H1 (cell line): ENCODE results near the gene TMEM9B. TPM values are rescaled to one million over a fixed set of nuclear protein-coding genes. Genes with fewer than 3 reads are reported as not detected.

Experiments used
- CTCF ChIA-PET: fragments of 300-600 bp; sonication (Branson Sonifier 250); formaldehyde crosslinking; loops from one replicate; lab custom pipeline; 2021; ENCODE audit not compliant: partially characterized antibody; lab: Charles Lee
- POLR2A ChIA-PET: fragments of 300-600 bp; sonication (Branson Sonifier 250); formaldehyde crosslinking; loops from one replicate; lab custom pipeline; 2021; ENCODE audit warnings: inconsistent platforms; ENCODE audit not compliant: partially characterized antibody; lab: Charles Lee
- DNase-seq, 2 experiments: peaks; one replicate each; pipeline versions ENCODE4 v3.0.0 to v3.0.0-alpha.2; 2010 to 2022; ENCODE audit warnings: low spot score in 2 of 2, low read depth in 1 of 2, mixed read lengths in 1 of 2
- FAIRE-seq: peaks from 2 replicates; lab custom pipeline; 2011; peaks lifted over from hg19 to GRCh38; lab: Jason Lieb, UNC
- H2AFZ ChIP-seq: 2 replicates; pipeline ENCODE4 v1.8.1; 2012; ENCODE audit warnings: low read length, inconsistent platforms
- H2AK5ac ChIP-seq: 2 replicates; pipeline ENCODE4 v1.6.1; 2013; ENCODE audit warnings: low read depth, low read length
- H2BK120ac ChIP-seq: replicated peaks from 2 replicates; pipeline ENCODE3; 2013; ENCODE audit warnings: low read depth, low read length, inconsistent platforms
- H2BK12ac ChIP-seq: 2 replicates; pipeline ENCODE4 v1.6.1; 2013; ENCODE audit warnings: low read depth, low read length
- H2BK15ac ChIP-seq: 2 replicates; pipeline ENCODE4 v1.6.1; 2013; ENCODE audit warnings: low read length
- H2BK20ac ChIP-seq: 2 replicates; pipeline ENCODE4 v1.6.1; 2013; ENCODE audit warnings: low read length
- H2BK5ac ChIP-seq: 2 replicates; pipeline ENCODE4 v1.6.1; 2013; ENCODE audit warnings: low read depth, low read length
- H3K14ac ChIP-seq: 2 replicates; pipeline ENCODE4 v1.6.1; 2013; ENCODE audit warnings: inconsistent platforms; ENCODE audit not compliant: insufficient read length
- H3K18ac ChIP-seq: 2 replicates; pipeline ENCODE4 v1.6.1; 2013; ENCODE audit warnings: low read length; ENCODE audit errors: extremely low read depth
- H3K23ac ChIP-seq: 2 replicates; pipeline ENCODE4 v1.6.1; 2013; ENCODE audit warnings: inconsistent platforms; ENCODE audit not compliant: insufficient read length
- H3K23me2 ChIP-seq: 2 replicates; pipeline ENCODE4 v1.6.1; 2013; ENCODE audit warnings: low read depth, low read length
- H3K27ac ChIP-seq: 2 replicates; pipeline ENCODE4 v1.6.1; 2011; ENCODE audit warnings: low read depth, low read length, inconsistent platforms
- H3K27me3 ChIP-seq, 4 experiments: replicated peaks in 1 of 4; 1 replicate in 1 of 4; 2 replicates in 3 of 4; pipeline versions ENCODE4 v1.6.1 to v1.8.1; 2011 to 2013; ENCODE audit warnings: low read length in 3 of 4, mild to moderate bottlenecking in 3 of 4, inconsistent platforms in 2 of 4, mixed read lengths in 2 of 4, moderate library complexity in 1 of 4; ENCODE audit not compliant: control insufficient read depth in 3 of 4, insufficient read depth in 3 of 4; ENCODE audit errors: extremely low read depth in 1 of 4
- H3K36me3 ChIP-seq, 4 experiments: 2 replicates each; pipeline versions ENCODE4 v1.6.1 to v1.8.1; 2011 to 2013; ENCODE audit warnings: mild to moderate bottlenecking in 4 of 4, low read length in 3 of 4, moderate library complexity in 2 of 4, control low read depth in 1 of 4, inconsistent platforms in 1 of 4; ENCODE audit not compliant: insufficient read depth in 4 of 4, control insufficient read depth in 2 of 4
- H3K4ac ChIP-seq: replicated peaks from 2 replicates; pipeline ENCODE3; 2013; ENCODE audit warnings: low read length, low read depth, mixed read lengths, inconsistent platforms; ENCODE audit not compliant: insufficient read length
- H3K4me1 ChIP-seq, 4 experiments: replicated peaks in 1 of 4; 1 replicate in 1 of 4; 2 replicates in 3 of 4; pipeline versions ENCODE4 v1.6.1 to v1.8.1; 2011 to 2013; ENCODE audit warnings: low read length in 3 of 4, inconsistent platforms in 2 of 4, mixed read lengths in 1 of 4; ENCODE audit not compliant: insufficient read depth in 4 of 4, control insufficient read depth in 3 of 4
- H3K4me2 ChIP-seq, 2 experiments: 2 replicates each; pipeline versions ENCODE4 v1.6.1 to v1.8.1; 2011 to 2013; ENCODE audit warnings: low read depth in 2 of 2, low read length in 2 of 2, control low read depth in 1 of 2, inconsistent platforms in 1 of 2, mild to moderate bottlenecking in 1 of 2; ENCODE audit not compliant: insufficient read depth in 1 of 2
- H3K4me3 ChIP-seq, 4 experiments: fragments of 200-600, 300-600 bp in 1 of 4; sonication (generic), shearing (Covaris generic), sonication (Bioruptor Twin) in 1 of 4; 2 replicates each; pipeline versions ENCODE4 v1.5.1 to v1.8.1; 2011 to 2016; ENCODE audit warnings: low read length in 4 of 4, low read depth in 3 of 4, control low read depth in 2 of 4, inconsistent platforms in 2 of 4, mild to moderate bottlenecking in 2 of 4, mixed read lengths in 1 of 4, moderate library complexity in 1 of 4; ENCODE audit not compliant: insufficient read depth in 2 of 4; ENCODE audit errors: extremely low read depth in 1 of 4
- H3K56ac ChIP-seq: replicated peaks from 2 replicates; pipeline ENCODE3; 2013; ENCODE audit warnings: low read depth, mild to moderate bottlenecking, mixed read lengths, low read length, inconsistent platforms; ENCODE audit not compliant: insufficient read length
- H3K79me1 ChIP-seq: 2 replicates; pipeline ENCODE4 v1.6.1; 2013; ENCODE audit warnings: low read depth, low read length, control low read depth
- H3K79me2 ChIP-seq, 2 experiments: 2 replicates each; pipeline versions ENCODE4 v1.6.1 to v1.8.1; 2012 to 2013; ENCODE audit warnings: low read length in 2 of 2, mild to moderate bottlenecking in 2 of 2, inconsistent platforms in 1 of 2; ENCODE audit not compliant: insufficient read depth in 2 of 2, control insufficient read depth in 1 of 2
- H3K9ac ChIP-seq, 4 experiments: replicated peaks in 1 of 4; 1 replicate in 1 of 4; 2 replicates in 3 of 4; pipeline versions ENCODE4 v1.6.1 to v1.8.1; 2011 to 2013; ENCODE audit warnings: low read depth in 3 of 4, low read length in 3 of 4, control low read depth in 2 of 4, mild to moderate bottlenecking in 2 of 4, moderate library complexity in 2 of 4, inconsistent platforms in 1 of 4; ENCODE audit errors: extremely low read depth in 1 of 4
- H3K9me3 ChIP-seq, 2 experiments: 2 replicates each; pipeline versions ENCODE4 v1.6.1 to v1.8.1; 2012 to 2013; ENCODE audit warnings: mild to moderate bottlenecking in 2 of 2, moderate library complexity in 2 of 2, control low read depth in 1 of 2, inconsistent platforms in 1 of 2, low read depth in 1 of 2, low read length in 1 of 2, mixed read lengths in 1 of 2; ENCODE audit not compliant: insufficient read depth in 2 of 2
- H4K20me1 ChIP-seq, 2 experiments: replicated peaks in 1 of 2; 2 replicates each; pipeline versions ENCODE3 to v1.8.1; 2011 to 2013; ENCODE audit warnings: inconsistent platforms in 2 of 2, low read length in 2 of 2, mild to moderate bottlenecking in 1 of 2; ENCODE audit not compliant: insufficient read depth in 2 of 2, control insufficient read depth in 1 of 2
- H4K5ac ChIP-seq: 2 replicates; pipeline ENCODE4 v1.6.1; 2013; ENCODE audit warnings: low read length, low read depth, mixed read lengths, inconsistent platforms; ENCODE audit not compliant: insufficient read length
- H4K8ac ChIP-seq: 2 replicates; pipeline ENCODE4 v1.8.0; 2013; ENCODE audit warnings: mild to moderate bottlenecking, moderate library complexity, low read length, inconsistent platforms; ENCODE audit not compliant: insufficient read depth; ENCODE audit errors: extremely low read depth
- H4K91ac ChIP-seq: replicated peaks from 2 replicates; pipeline ENCODE3; 2013; ENCODE audit warnings: low read length, mixed read lengths, inconsistent platforms; ENCODE audit not compliant: insufficient read length
- JUN ChIP-seq: IDR thresholded peaks from 2 replicates; pipeline ENCODE4 v1.6.1; 2011; ENCODE audit warnings: low read depth, mild to moderate bottlenecking, improper control_type of control experiment, low read length
- SP2 ChIP-seq: IDR thresholded peaks from 2 replicates; pipeline ENCODE4 v1.6.1; 2012; ENCODE audit warnings: mild to moderate bottlenecking, low read length, inconsistent platforms
- SP4 ChIP-seq: IDR thresholded peaks from 2 replicates; pipeline ENCODE4 v1.6.1; 2012; ENCODE audit warnings: low read length, inconsistent platforms
- WGBS, 2 experiments: shearing (Covaris generic) in 1 of 2; methylation state at CpG; one replicate each; pipeline versions ENCODE4 v1.1.6 to v1.1.7; 2013 to 2015; ENCODE audit warnings: low lambda C conversion rate in 2 of 2, mixed read lengths in 2 of 2, inconsistent platforms in 1 of 2, low coverage in 1 of 2, missing lambda C conversion rate in 1 of 2; ENCODE audit not compliant: insufficient replicate concordance in 2 of 2, insufficient coverage in 1 of 2, insufficient read length in 1 of 2; ENCODE audit errors: extremely low coverage in 1 of 2, missing lambda C conversion rate in 1 of 2; 5-methylcytosine and 5-hydroxymethylcytosine counted together
- polyA plus RNA-seq, 7 experiments: library from polyadenylated mRNA; depleted of rRNA in 3 of 7; stranded (reverse) in 5 of 7; unstranded in 2 of 7; fragments of >200 nt in 5 of 7; fragments of 200-250 nt in 2 of 7; gene quantifications; 1 replicate in 5 of 7; 2 replicates in 1 of 7; 4 replicates in 1 of 7; pipeline versions ENCODE4 v1.2.1 to v1.2.3, GENCODE V29; 2011 to 2013; ENCODE audit warnings: missing spikeins in 2 of 7, mixed read lengths in 2 of 7
- total RNA-seq: library from RNA; stranded (reverse); fragmentation: NEBNext Ultra II Directional; extraction: Animal tissue kit (Norgen Biotek cat#: 25700); gene quantifications from 2 replicates; pipeline ENCODE4 v1.2.1, GENCODE V29; 2021

Gene TMEM9B
- total and polyA plus RNA-seq, 2 of the 8 experiments (the other 6 are each of a cell fraction or from before 2014, with no cell fraction given), result 8.3 to 9.4 TPM

DNA sequence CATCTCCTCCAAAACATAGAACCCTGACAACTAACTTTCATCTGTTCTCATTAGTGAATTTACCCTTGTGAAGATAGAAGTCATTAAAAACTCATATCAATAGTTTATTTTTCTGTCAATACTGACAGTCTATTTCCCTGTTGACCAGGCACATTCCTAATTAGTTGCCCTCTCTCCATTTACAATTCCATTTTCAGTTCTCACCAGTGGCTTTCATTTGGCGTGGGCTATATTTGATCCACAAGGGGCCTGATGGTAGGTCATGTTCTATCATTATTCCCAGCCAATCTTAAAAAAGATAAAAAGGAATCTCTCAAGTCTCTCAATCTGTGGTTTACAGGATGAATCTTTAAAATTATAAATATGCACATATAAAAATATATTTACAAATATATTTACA, 57.1 kb downstream of the TMEM9B start:
- no peak overlapping the region for H4K8ac ChIP-seq
- no peak overlapping the region for H3K56ac ChIP-seq
- no peak overlapping the region for H2BK20ac ChIP-seq
- TF ChIP-seq SP4 (no peak), SP2 (no peak), JUN (no peak)
- H3K9ac ChIP-seq, result no peak overlapping the region
- no peaks in the 10 kb centered on the region for H3K79me2 ChIP-seq
- no peak overlapping the region for H3K4me2 ChIP-seq
- no peak overlapping the region for H4K91ac ChIP-seq
- no peaks in the 10 kb centered on the region for H4K20me1 ChIP-seq
- no peak overlapping the region for H3K23ac ChIP-seq
- ChIA-PET POLR2A (no interaction called here), CTCF (interaction anchor here (1.0 kb wide), 1 partner anchor 194 kb away, joined by 3 read pairs; no protein-coding TSS in a partner anchor)
- H2BK5ac ChIP-seq, result no peak overlapping the region
- H3K27me3 ChIP-seq, result peaks cover 0 to 12% (median 5%) of the 10 kb centered on the region in 4 experiments; a peak in 3 of 7 replicates
- H3K36me3 ChIP-seq, result no peaks in the 10 kb centered on the region
- H3K4ac ChIP-seq, result no peak overlapping the region
- H3K23me2 ChIP-seq, result peaks cover 7% of the 10 kb centered on the region; the same call in 1 of the 2 replicates
- no peak overlapping the region for H3K18ac ChIP-seq
- no peak overlapping the region for H4K5ac ChIP-seq
- H3K79me1 ChIP-seq, result no peaks in the 10 kb centered on the region
- FAIRE-seq (no peak), DNase-seq (no peak)
- no peak overlapping the region for H2BK15ac ChIP-seq
- H2BK12ac ChIP-seq, result no peak overlapping the region
- H3K27ac ChIP-seq, result no peak overlapping the region
- H2BK120ac ChIP-seq, result no peak overlapping the region
- H3K4me1 ChIP-seq, result peaks cover 0 to 5% (median 0%) of the 10 kb centered on the region in 4 experiments; a peak in 4 of 7 replicates
- H3K14ac ChIP-seq, result no peak overlapping the region
- no peak overlapping the region for H2AK5ac ChIP-seq
- no peak overlapping the region for H3K4me3 ChIP-seq
- no peak overlapping the region for H2AFZ ChIP-seq
- WGBS, 2 experiments, result 89% methylated on average over 1 of the region's 1 CpG; no CpG with 5 or more reads in 1 of the 2 experiments
- no peaks in the 10 kb centered on the region for H3K9me3 ChIP-seq
